ENCODE results near the gene CLDN2. TPM values are rescaled to one million over a fixed set of nuclear protein-coding genes. Genes with fewer than 3 reads are reported as not detected.

The CLDN2 gene
- total RNA-seq, 4 donors from 2014 or later, result 0.29 to 0.34 TPM; not detected in 2

GRCh38 chrX:106912864-106913263, 7.3 kb upstream of the CLDN2 start:
- no peak for DNase-seq
- Histone ChIP-seq H3K9me3 (no peaks in the 10 kb centered on the region), H3K4me1 (no peaks in the 10 kb centered on the region), H3K27me3 (no peaks in the 10 kb centered on the region), H3K27ac (no peak overlapping the region), H3K4me3 (replicated peaks in 1 of 3) (no peak overlapping the region), H3K36me3 (no peaks in the 10 kb centered on the region)
- 86 to 89% methylated on average over 2 of the region's 2 CpGs for whole genome bisulfite sequencing, 2 donors
- intact Hi-C loops (cut with DNase I), result no loop called here
- no peak for TF ChIP-seq POLR2A (IDR thresholded peaks at IDR 0.05)
- TF ChIP-seq CTCF (IDR thresholded peaks at IDR 0.05), result no peak

GRCh38 chrX:106917830-106918500, 2.2 kb upstream of the CLDN2 start:
- intact Hi-C loops (cut with DNase I), result no loop called here
- H3K27me3 ChIP-seq, result no peaks in the 10 kb centered on the region

GRCh38 chrX:106921637-106922036, 1.4 kb downstream of the CLDN2 start:
- H3K36me3 ChIP-seq, result no peaks in the 10 kb centered on the region
- no peaks in the 10 kb centered on the region for H3K9me3 ChIP-seq
- H3K27me3 ChIP-seq, result no peaks in the 10 kb centered on the region
- H3K27ac ChIP-seq, result peak overlapping the region in 2 of 3 donors; percentile 58 to 70
- intact Hi-C loops (cut with DNase I), result no loop called here
- H3K4me1 ChIP-seq, result peaks cover 4 to 10% of the 10 kb centered on the region in 2 donors
- no peak for TF ChIP-seq POLR2A (IDR thresholded peaks at IDR 0.05)
- no peak for TF ChIP-seq CTCF (IDR thresholded peaks at IDR 0.05)
- DNase-seq, result peak; percentile 61 to 65
- WGBS, 2 donors, result 19 to 28% methylated on average over 2 of the region's 2 CpGs
- H3K4me3 ChIP-seq (replicated peaks in 1 of 3), result no peak overlapping the region

More at GRCh38 chrX:106917830-106918500, 2.2 kb upstream of the CLDN2 start:
- no peak overlapping the region for H3K27ac ChIP-seq
- H3K9me3 ChIP-seq, result no peaks in the 10 kb centered on the region
- DNase-seq, result no peak
- TF ChIP-seq POLR2A (IDR thresholded peaks at IDR 0.05), result no peak
- TF ChIP-seq CTCF (IDR thresholded peaks at IDR 0.05), result no peak
- peaks cover 4 to 10% of the 10 kb centered on the region in 2 donors for H3K4me1 ChIP-seq
- no peak overlapping the region for H3K4me3 ChIP-seq (replicated peaks in 1 of 3)
- no peaks in the 10 kb centered on the region for H3K36me3 ChIP-seq
- WGBS, 2 donors, result 39 to 60% methylated on average over 4 to 6 of the region's 6 CpGs

GRCh38 chrX:106927023-106927422, 6.8 kb downstream of the CLDN2 start:
- H3K36me3 ChIP-seq, result no peaks in the 10 kb centered on the region
- DNase-seq, result no peak
- WGBS, 2 donors, result 92 to 100% methylated on average over 2 to 3 of the region's 3 CpGs
- intact Hi-C loops (cut with DNase I), result no loop called here
- TF ChIP-seq POLR2A (IDR thresholded peaks at IDR 0.05) (no peak), CTCF (IDR thresholded peaks at IDR 0.05) (no peak)
- H3K4me1 ChIP-seq, result no peaks in the 10 kb centered on the region
- no peak overlapping the region for H3K4me3 ChIP-seq (replicated peaks in 1 of 3)
- H3K9me3 ChIP-seq, result no peaks in the 10 kb centered on the region
- no peaks in the 10 kb centered on the region for H3K27me3 ChIP-seq
- H3K27ac ChIP-seq, result no peak overlapping the region

GRCh38 chrX:106927700-106928099, 7.5 kb downstream of the CLDN2 start:
- no peak overlapping the region for H3K4me3 ChIP-seq (replicated peaks in 1 of 3)
- peak; percentile 30 to 53 for DNase-seq
- no peak for TF ChIP-seq POLR2A (IDR thresholded peaks at IDR 0.05)
- no peak for TF ChIP-seq CTCF (IDR thresholded peaks at IDR 0.05)
- H3K27me3 ChIP-seq, result no peaks in the 10 kb centered on the region
- no peaks in the 10 kb centered on the region for H3K4me1 ChIP-seq
- H3K36me3 ChIP-seq, result no peaks in the 10 kb centered on the region
- peak overlapping the region in 1 of 3 donors; percentile 48 for H3K27ac ChIP-seq
- no peaks in the 10 kb centered on the region for H3K9me3 ChIP-seq
- intact Hi-C loops (cut with DNase I), result no loop called here
- 17 to 43% methylated on average over 5 of the region's 5 CpGs for WGBS, 2 donors
